Inferior parietal cortex (tissue), 1 donor: Measurements from ENCODE around the gene CDC42BPA.
"Not testable (repeated sequence)": the region's sequence is repeated elsewhere in the genome, so short reads cannot be mapped to it uniquely, and the experiment has no call there.

Source experiments
- DNase-seq: peaks from one replicate; pipeline ENCODE4 v3.0.0-alpha.2; 2016; ENCODE audit errors: extremely low spot score

CDC42BPA gene

DNA sequence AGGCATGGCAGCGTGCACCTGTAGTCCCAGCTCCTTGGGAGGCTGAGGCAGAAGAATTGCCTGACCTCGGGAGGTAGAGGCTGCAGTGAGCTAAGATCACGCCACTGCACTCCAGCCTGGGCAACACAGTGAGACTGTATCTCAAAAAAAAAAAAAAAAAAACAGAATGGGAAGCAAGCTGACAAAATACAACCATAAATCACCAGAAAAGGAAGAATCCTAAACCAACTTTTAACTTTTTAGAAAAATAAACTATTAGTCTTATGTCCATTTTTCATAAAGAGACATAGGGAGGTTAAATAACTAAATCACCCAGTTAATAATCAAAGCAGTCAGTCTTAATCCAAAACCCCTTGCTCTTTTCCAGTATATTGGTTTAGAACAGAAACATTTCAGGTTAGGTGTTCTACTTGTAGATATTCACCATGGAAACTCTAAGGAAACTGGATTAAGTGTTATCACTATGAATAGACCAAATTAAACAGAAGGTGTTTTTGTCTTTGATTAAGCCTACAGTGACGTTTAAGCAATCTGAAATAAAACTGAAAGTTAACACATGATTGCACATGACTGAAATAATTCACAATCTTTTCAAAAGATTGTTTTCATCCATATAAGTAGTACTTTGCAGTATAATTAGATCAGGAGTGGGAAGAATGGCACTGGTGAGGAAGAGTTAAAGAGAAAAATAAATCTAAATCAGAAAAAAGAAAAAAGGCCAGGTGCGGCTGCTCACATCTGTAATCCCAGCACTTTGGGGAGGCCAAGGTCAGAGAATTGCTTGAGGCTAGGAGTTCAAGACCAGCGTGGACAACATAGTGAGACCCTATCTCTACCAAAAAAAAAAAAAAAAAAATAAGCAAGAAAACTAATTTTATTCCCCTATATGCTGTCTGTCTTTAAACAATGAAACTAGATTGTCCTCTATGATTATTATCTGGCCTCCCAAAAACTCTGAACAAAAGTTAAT lies 9.6 kb downstream of the CDC42BPA start:
- DNase-seq = no peak

DNA sequence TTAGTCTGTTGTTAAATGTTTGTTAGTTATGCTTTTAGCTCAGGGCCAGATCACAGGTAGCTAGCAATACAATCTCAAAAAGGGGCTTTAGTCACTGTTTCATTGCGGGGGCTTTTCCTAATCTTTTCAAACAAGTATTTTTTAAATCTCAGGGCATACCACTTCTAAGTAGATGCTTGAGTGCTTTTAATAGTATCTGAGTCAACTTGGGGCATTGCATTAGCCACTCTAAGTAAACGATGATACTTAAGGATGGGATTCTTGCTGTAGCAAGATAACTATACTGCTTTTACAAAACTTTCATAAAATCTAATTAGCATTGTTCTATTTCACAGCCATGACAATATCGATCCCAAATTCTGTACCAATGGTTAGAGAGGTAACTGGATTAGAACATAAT lies 11.6 kb downstream of the CDC42BPA start:
- no peak for DNase-seq

DNA sequence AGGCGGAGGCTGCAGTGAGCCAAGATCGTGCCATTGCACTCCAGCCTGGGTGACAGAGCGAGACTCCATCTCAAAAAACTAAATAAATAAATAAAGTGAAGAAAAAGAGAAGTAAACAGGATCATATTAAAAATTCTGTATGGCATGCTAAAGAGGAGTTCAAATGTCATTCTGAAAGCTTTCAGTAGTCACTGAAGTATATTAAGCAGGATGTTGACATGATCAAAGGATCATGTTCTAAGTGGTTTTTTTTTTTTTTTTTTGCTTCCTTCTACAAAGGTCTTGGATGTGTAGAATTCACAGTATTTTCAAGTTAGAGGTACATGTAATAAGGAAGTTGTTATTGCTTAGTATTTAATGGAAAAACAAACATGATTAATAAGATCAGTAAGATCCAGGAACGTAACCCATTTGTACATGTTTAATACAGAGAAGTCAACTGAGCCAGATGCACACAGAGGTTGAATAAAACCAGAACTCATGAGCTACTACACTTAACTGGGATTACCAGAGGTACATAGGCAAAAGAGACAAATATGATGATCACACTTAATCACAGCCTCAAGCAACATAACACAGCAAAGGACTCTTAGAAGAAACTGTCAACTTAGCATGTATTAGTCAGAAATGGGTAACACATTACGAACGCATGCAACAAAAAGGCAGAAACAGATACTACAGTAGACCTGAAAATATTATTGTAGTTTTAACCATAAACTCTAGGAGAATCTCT lies 12.2 kb downstream of the CDC42BPA start:
- no peak for DNase-seq

DNA sequence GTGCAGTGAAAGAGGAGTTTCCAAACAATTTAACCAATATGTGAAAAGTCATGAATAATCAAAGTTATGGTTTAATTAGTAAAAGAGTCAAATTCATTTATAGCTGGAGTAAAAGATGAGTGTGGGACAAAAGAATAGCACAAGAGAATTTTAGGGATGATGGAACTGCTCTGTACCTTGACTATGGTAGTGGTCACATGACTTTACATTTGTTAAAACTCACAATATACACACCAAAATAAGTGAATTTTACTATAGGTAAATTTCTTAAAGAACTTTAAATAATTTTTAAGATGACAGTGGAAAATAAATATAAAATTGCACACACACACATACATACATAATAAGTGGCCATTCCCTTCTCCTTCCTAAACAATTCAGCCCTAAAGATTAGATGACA lies 13.6 kb downstream of the CDC42BPA start:
- no peak for DNase-seq

DNA sequence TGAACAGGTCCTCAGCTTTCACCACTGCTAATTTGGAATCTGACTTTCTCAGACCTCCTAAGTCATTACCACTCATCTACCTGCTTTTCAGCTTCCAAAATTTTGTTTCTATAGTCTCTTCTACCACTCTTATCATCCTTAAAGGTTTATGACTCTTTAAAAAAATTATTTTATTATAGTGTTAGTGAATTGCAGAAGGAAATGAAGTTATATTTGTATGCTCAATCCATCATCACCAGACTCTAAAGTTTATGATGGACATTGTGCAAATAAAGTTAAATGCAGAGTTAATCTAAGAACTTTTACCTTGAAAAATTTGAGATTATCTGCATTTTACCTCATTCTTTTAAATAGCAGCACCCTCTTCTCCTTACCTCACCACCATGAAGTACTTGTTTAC lies 14.6 kb downstream of the CDC42BPA start:
- no peak for DNase-seq

DNA sequence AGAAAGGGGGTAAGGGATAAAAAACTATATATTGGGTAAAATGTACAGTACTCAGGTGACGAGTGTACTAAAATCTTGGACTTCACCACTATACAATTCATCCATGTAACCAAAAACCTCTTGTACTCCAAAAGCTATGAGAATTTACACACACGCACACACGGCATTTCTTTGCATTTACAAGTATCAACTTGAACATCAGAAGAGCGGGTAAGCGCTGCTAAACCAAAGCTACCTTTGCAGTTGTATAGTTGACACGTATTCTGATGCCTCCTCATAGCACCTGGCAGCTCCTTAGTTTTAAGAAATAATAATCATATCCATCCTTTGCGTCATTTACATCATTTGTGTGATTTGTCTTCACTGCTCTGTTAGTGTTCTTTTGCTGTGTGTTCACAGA lies 17.6 kb downstream of the CDC42BPA start:
- DNase-seq = no peak

DNA sequence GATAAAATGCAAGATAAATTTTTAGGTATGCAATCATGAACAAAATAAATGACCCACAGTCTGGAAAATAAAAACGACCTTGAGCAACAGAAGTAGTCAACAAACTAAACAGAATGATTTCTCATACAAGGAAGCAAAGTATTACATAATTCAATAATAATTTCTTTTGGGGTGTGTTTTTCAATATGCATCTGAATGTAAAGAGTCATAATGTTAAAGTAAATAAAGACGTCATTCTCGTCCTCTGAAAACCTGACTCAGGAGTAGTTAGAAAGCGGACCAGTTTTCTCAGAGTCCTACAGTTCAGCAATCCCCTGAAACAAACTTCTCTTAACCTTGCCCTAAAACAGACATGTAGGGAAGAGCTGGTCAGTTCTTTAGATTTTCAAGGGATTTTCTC lies 18.6 kb downstream of the CDC42BPA start:
- no peak for DNase-seq

DNA sequence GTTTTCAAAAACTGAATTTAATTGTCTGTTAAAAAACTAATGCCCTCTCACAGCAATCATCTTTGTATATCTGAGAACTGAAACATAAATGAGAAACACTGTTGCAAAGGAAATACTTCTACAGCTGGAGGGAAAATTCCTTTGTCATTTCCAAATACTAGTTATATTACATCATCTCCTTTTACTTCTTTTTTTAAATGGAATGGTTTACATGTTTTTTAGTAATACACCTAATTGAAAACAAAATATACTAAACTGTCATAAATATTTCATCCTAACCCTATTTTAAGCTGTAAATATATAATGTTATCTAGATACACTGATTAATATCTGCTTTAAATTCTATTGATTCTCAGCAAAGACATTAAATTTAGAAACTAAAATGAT lies 19.1 kb downstream of the CDC42BPA start:
- no peak for DNase-seq

DNA sequence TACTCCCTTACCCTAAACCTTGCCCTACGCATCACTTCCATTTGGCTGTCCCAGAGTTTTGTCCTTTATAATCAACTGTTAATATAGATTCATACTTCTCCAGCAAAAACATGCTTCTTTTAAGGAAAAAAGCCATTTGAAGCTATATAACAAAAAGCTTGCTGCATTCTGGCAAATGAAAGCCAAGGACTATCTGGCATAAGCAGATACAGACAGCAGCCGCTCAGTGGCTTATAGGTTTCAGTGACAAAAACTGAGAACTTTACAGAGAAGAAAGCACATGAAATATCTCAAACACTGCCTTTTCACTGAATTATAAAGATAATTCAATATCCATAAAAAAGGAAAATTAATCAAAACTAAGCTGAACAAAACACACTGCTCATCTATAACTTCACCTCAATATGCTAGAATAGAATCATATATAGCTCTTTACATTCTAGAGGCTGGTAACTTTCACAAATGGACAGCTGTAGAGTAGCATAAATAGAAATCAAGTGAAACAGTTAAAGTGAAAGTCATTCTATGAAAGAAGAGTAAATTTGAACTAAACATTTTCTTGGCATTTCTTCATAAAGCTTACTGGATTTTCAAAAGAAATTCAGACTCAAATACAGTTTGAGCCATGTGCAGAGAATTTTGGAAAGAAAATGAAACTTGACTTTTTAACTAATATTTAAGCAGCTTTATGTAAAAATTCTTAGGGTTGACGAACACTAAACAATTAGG lies 19.6 kb downstream of the CDC42BPA start:
- peak; percentile 47 for DNase-seq

DNA sequence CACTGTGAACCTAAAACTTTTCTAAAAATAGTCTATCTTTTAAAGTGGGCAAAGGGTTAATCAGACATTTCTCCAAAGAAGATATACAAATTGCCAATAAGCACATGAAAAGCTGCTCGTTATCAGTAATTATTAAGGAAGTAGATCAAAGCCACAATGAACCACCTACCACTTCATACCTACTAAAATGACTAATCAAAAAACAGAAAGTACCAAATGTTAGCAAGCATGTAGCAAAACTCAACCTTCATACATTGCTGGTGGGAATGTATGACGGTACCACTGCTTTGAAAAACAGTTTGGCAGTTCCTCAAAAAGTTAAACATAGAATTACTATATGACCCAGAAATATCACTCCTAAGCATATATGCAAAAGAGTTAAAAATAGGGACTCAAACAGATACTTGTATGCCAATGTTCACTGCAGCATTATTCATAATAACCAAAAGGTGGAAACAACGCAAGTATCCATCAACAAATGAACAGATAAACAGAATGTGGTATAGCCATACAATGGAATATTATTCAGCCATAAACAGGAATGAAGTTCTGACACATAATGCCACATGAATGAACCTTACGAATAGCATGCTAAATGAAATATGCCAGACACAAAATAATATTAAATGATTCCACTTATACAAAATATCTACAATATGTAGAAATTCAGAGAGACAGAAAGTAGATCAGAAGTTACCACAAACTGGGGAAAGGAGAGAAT lies 21.1 kb downstream of the CDC42BPA start:
- no peak for DNase-seq

DNA sequence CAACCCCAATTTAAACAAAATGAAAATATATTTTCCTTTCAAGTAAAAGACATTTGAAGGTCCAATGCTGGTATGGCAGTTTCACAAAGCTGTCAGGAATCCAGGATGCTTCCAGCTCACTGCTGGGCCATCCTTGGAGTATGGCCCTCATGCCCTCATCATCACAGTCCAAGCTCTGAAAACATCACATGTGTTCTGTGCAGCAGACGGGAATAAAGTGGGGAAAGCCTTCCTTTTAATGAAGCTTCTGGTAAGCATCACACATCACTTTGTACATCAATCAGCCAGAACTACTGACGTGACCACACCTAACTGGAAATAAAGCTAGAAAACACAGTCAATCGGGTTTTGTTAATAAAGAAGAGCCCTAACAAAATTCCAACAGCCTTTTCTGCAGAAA lies 22.7 kb downstream of the CDC42BPA start:
- DNase-seq = no peak

DNA sequence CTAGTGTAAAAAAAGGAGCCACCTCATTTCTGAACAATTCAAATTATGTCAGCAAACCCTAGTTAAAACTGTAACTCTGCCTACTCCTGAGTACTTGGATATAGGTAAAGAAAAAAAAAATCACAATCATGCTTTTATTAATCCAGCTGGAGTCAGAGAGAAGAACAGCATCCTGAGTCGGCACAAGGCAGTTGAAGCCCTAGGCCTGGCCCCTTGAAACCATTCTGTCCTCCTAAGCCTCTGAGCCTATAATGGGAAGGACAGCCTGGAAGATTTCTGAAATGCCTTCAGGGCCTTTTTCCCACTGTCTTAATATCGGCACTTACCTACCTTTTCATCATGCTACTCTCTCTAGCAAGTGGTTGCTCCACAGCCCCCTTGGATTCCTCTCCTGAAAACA lies 32.5 kb downstream of the CDC42BPA start:
- no peak for DNase-seq

DNA sequence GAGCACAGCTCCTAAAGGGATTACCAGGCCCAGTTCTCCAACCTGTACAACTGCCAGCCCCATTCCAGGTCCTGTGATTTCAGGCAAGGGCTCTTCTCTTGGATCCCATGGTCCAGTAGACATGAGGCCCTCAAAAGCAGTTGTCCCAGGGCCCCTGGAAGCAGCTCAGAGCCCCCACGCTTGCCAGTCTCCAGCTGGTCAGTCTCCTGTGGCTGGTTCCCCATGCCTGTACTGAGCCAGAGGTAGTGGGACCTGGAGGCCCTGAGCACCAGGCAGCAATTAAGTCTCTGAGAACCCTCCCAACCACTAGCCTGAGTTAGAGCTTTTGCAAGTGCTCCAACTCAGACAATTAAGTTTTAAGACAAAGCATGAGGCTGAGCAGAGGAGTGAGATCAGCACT lies 36.9 kb downstream of the CDC42BPA start:
- no peak for DNase-seq

DNA sequence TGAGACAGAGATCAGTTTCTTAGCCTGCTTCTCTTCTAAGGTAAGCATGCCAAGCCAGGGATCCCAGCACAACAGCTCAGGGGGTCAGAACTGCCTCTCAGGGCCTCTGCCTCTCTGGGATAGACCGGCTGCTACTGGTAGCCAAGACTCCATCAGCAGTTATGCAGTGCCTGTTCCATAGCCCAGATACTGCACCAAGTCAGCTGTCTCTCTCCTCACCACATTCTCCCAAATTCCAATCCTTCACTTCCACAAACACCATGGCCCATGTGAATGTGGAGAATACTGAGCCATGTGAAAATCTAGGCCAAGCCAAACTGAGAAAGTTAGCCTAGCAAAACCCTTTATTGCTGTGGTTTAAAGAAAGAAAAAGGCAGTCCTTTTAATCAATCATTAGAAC lies 37.5 kb downstream of the CDC42BPA start:
- DNase-seq = no peak

DNA sequence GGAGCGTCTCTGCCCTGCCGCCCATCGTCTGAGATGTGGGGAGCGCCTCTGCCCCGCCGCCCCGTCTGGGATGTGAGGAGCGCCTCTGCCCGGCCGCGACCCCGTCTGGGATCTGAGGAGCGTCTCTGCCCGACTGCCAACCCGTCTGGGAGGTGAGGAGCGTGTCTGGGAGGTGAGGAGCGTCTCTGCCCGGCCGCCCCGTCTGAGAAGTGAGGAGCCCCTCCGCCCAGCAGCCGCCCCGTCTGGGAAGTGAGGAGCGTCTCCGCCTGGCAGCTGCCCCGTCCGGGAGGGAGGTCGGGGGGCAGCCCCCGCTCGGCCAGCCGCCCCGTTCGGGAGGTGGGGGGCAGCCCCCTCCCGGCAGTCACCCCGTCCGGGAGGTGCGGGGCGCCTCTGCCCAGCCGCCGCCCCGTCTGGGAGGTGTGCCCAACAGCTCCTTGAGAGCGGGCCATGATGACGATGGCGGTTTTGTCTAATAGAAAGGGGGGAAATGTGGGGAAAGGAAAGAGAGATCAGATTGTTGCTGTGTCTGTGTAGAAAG lies 42.1 kb downstream of the CDC42BPA start:
- not testable (repeated sequence) for DNase-seq

DNA sequence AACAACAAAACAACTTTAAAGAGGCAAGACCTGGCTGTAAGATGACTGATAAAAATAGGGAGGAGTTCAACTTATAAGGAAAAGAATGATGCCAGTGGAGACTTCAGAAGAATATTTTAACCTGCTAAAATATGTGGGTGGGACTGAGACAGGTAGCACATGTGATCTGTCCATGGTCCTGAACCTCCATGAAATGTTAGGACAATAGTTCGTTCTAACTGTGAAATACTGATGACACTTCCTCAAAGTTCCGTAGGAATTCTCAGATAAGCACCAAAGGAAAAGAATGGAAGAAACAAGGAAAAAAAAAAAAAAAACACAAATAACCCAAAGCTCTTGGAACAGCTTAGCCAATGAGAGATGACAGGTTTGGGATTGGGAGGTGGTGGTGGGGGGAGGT lies 44.7 kb downstream of the CDC42BPA start:
- DNase-seq = no peak

DNA sequence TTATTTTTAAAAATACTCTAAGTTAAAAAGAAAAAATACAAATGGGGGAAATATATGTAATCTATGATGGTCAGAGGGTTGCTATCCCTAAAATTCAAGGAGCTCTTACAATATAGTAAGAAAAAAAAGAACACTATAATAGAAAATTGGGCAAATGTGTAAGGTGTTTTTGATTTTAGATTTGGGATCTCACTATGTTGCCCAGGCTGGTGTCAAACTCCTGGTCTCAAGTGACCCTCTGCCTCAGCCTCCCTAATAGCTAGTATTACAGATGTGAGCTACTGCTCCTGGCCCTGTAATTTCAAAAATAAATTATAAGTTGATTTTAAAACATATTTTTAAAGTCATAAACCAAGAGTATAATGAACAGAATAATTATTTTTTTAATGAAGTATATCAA lies 45.9 kb downstream of the CDC42BPA start:
- no peak for DNase-seq

DNA sequence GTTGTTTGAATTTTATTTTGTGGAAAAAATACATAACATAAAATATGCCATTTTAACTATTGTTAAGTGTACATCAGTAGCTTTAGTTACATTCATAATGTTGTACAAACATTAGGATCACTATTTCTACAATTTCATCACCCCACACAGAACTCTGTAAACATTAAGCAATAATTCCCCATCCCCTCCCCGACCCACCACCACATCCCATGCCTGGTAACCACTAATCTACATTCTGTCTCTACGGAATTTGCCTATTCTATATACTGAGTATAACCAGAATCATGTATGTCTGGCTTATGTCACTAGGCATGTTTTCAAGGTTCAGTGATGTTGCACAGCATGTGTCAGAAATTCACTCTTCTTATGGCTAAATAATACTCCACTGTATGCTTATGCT lies 47.7 kb downstream of the CDC42BPA start:
- DNase-seq = no peak

DNA sequence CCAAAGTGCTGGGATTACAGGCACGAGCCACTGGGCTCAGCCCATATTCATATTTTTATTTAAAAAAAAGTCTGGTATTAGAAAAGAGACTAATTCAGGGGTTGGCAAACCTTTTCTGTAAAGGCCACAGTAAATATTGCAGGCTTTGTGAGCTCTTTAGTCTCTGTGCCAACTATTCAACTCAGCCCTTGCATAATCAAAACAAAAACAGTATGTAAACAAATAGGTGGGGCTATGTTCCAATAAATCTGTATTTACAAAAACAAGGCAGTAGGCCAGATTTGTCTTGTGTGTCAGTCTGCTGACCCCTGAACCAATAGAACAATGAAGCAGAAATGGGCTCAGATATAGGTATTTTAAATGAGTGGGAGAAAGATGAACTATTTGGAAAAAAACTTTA lies 49.3 kb downstream of the CDC42BPA start:
- no peak for DNase-seq

DNA sequence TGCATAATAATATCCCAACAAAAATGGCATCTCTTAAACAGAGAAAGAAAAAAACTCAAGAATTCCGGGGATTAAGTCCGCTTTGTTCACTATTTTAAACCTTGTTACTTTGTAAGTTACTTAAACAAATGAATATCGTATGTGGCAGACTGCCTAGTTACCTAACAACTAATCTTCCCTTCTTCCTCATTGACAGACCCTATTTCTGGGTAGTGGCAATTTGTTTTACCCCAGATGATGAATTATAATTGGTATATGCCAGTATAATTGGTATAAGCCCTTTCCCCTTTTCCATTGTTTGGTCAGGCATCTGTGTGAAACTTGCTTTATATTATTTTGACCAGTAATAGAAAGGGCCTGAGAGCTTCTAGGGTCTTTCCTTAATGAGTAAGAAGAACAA lies 52.4 kb downstream of the CDC42BPA start:
- DNase-seq = no peak

DNA sequence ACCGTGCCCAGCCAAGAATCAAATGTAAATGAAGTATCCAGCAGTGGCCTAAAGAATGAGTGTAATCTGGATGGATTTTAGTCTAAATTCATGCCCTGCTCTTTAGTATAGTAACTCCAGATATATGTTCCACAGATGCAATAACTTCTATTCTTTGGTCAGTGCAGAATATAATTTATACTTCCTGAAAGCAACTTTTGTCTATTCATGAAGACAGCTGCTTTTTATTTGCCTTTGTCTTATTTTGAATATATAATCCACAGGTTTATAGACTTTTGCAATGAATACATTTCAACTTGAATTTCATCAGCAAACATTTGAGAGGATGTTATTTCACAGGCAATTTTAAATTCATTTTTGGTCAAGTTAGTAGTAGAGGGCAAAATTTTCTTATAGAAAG lies 54.4 kb downstream of the CDC42BPA start:
- no peak for DNase-seq

DNA sequence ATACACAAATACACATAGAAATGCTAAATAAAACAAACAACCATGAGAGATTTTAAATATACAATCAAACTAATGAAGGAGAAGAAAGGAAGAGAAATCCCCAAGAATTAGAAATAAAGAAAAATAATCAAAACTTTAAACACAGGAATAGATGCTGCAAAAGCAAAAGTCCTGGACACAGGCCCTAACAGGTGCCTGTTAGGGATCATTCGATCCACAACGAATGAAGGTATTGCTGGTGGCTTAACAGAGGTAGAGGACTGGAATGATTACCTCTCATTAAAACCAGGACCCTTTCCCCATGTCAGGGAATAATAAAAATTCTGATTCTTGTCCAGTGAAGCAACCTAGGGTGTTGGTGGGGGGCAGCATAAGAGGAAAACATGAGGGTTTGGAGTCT lies 56.8 kb downstream of the CDC42BPA start:
- DNase-seq = no peak
